ENCODE results near the gene DTNA.

DNA sequence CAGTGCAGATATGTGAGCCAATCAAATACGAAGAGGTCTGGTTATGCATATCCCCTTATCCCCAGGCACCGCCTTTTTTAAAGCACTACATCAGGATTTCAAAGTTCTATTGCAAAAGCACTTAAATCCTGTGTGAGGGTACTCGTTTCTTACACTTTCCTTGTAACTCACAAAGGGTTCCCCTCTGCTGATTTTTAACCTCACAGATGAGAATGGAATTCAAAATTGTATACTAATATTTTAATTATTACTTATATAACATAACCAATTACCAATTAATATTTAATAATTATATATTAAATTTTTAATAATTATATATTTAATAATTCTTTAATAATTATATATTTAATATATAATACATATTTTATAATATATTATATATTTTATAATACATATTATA is 204.9 kb downstream of the DTNA start:
- TF ChIP-seq, protein P1, sequence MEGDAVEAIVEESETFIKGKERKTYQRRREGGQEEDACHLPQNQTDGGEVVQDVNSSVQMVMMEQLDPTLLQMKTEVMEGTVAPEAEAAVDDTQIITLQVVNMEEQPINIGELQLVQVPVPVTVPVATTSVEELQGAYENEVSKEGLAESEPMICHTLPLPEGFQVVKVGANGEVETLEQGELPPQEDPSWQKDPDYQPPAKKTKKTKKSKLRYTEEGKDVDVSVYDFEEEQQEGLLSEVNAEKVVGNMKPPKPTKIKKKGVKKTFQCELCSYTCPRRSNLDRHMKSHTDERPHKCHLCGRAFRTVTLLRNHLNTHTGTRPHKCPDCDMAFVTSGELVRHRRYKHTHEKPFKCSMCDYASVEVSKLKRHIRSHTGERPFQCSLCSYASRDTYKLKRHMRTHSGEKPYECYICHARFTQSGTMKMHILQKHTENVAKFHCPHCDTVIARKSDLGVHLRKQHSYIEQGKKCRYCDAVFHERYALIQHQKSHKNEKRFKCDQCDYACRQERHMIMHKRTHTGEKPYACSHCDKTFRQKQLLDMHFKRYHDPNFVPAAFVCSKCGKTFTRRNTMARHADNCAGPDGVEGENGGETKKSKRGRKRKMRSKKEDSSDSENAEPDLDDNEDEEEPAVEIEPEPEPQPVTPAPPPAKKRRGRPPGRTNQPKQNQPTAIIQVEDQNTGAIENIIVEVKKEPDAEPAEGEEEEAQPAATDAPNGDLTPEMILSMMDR (IDR thresholded peaks at IDR 0.05; ENCODE audit: low read depth, low read length, poor library complexity, severe bottlenecking), result no peak
- TF ChIP-seq EZH2phosphoT487 (IDR thresholded peaks at IDR 0.05; ENCODE audit: borderline replicate concordance, low read length), result no peak

Measured in DOHH2 (cell line).